WERI-Rb-1 (cell line): ENCODE measurements around the gene CTF1.
A peak's percentile ranks its signal among the peaks of the same experiment; 100 is the strongest.

Source experiments
- DNase-seq: peaks from one replicate; pipeline ENCODE4 v3.0.0-alpha.2; 2020
- H3K27ac ChIP-seq: fragments of 250-450 bp; sonication (Bioruptor Pico); 2 replicates; pipeline ENCODE4 v1.5.1; 2020; ENCODE audit warnings: mild to moderate bottlenecking, moderate library complexity
- H3K27me3 ChIP-seq: fragments of 250-450 bp; sonication (Bioruptor Pico); 2 replicates; pipeline ENCODE4 v1.5.1; 2021; ENCODE audit warnings: mild to moderate bottlenecking, low read depth, moderate library complexity; ENCODE audit not compliant: insufficient read depth, severe bottlenecking
- H3K36me3 ChIP-seq: fragments of 250-450 bp; sonication (Bioruptor Pico); 2 replicates; pipeline ENCODE4 v1.5.1; 2020; ENCODE audit warnings: mild to moderate bottlenecking, moderate library complexity
- H3K4me3 ChIP-seq: 2 replicates; pipeline ENCODE4 v1.5.1; 2011; ENCODE audit warnings: low read depth, mild to moderate bottlenecking, control low read depth, low read length
- H3K9me3 ChIP-seq: fragments of 250-450 bp; sonication (Bioruptor Pico); 2 replicates; pipeline ENCODE4 v1.5.1; 2021; ENCODE audit warnings: mild to moderate bottlenecking, moderate library complexity; ENCODE audit not compliant: severe bottlenecking
- TF ChIP-seq, protein P1 (sequence below): IDR thresholded peaks from 2 replicates; pipeline ENCODE4 v1.5.1; 2011; ENCODE audit warnings: low read depth, mild to moderate bottlenecking, control low read depth, inconsistent platforms, low read length

Gene CTF1

GRCh38 chr16:30912794-30913412 is 16.5 kb downstream of the CTF1 start:
- no peak for DNase-seq
- Histone ChIP-seq H3K36me3 (no peaks in the 10 kb centered on the region), H3K27ac (no peak overlapping the region), H3K4me3 (no peak overlapping the region), H3K27me3 (no peaks in the 10 kb centered on the region), H3K9me3 (no peaks in the 10 kb centered on the region)
- TF ChIP-seq, protein P1, sequence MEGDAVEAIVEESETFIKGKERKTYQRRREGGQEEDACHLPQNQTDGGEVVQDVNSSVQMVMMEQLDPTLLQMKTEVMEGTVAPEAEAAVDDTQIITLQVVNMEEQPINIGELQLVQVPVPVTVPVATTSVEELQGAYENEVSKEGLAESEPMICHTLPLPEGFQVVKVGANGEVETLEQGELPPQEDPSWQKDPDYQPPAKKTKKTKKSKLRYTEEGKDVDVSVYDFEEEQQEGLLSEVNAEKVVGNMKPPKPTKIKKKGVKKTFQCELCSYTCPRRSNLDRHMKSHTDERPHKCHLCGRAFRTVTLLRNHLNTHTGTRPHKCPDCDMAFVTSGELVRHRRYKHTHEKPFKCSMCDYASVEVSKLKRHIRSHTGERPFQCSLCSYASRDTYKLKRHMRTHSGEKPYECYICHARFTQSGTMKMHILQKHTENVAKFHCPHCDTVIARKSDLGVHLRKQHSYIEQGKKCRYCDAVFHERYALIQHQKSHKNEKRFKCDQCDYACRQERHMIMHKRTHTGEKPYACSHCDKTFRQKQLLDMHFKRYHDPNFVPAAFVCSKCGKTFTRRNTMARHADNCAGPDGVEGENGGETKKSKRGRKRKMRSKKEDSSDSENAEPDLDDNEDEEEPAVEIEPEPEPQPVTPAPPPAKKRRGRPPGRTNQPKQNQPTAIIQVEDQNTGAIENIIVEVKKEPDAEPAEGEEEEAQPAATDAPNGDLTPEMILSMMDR, result no peak

DNA sequence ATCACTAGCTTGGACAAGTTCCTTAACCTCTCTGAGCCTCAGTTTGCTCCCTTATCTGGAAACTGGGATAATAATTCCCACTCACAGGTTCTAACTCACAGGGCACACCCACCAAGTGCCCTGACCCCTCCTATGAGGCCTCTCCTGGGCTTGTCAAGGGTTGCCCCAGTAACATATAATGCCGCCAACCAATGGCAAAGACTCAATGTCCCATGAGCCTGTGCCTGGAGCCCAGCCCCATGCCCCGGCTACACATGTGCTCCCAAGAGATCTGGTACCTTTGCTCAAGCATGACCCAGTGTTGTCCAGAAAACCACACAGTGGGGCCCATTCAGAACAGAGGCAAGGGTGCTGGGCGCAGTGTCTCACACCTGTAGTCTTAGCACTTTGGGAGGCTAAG is 18.4 kb downstream of the CTF1 start:
- no peak overlapping the region for H3K4me3 ChIP-seq
- H3K9me3 ChIP-seq, result no peaks in the 10 kb centered on the region
- no peaks in the 10 kb centered on the region for H3K27me3 ChIP-seq
- no peak overlapping the region for H3K27ac ChIP-seq
- TF ChIP-seq, protein P1, result no peak
- no peak for DNase-seq
- H3K36me3 ChIP-seq, result no peaks in the 10 kb centered on the region

GRCh38 chr16:30918614-30919013 is 22.2 kb downstream of the CTF1 start:
- Histone ChIP-seq H3K4me3 (no peak overlapping the region), H3K36me3 (no peaks in the 10 kb centered on the region; the same call in 1 of the 2 replicates), H3K27me3 (no peaks in the 10 kb centered on the region), H3K27ac (no peak overlapping the region), H3K9me3 (no peaks in the 10 kb centered on the region)
- TF ChIP-seq, protein P1, result no peak
- DNase-seq, result no peak

DNA sequence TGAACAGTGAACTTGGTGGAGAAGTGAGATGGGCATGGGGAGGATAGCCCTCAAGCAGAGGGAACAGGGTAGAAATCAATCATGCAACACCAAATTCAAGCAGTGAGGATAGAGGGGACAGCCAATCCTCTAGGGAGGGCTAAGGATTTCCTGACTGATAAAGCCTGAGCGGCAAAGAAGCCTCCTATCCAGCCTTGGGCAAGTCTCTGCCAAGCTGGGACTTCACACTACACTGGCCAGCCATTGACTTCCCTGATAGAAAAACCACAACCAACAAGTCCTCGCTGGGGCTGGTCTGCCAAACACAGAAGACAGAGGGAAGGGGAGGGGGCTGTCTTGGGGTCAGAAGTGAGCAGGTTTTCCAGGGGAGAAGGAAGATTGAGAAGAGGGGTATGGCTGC is 24.5 kb downstream of the CTF1 start:
- Histone ChIP-seq H3K9me3 (no peaks in the 10 kb centered on the region), H3K4me3 (no peak overlapping the region), H3K27me3 (no peaks in the 10 kb centered on the region), H3K27ac (no peak overlapping the region), H3K36me3 (peaks cover 2% of the 10 kb centered on the region)
- DNase-seq, result no peak
- TF ChIP-seq, protein P1, result no peak

DNA sequence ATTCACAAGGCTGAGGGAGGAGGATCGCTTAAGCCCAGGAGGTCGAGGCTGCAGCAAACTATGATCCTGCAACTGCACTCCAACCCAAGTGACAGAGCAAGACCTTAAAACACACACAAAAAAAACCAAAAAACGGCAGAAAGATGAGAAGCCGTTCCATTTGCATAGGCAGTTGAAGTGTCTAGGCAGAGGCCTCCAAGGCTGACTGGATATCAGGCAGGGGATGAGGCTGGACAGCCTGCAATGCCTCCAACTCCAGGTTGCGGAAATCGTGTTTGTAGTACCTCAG is 25.0 kb downstream of the CTF1 start:
- Histone ChIP-seq H3K36me3 (peaks cover 7% of the 10 kb centered on the region), H3K27me3 (no peaks in the 10 kb centered on the region), H3K27ac (no peak overlapping the region), H3K9me3 (no peaks in the 10 kb centered on the region), H3K4me3 (no peak overlapping the region)
- TF ChIP-seq, protein P1, result no peak
- no peak for DNase-seq

DNA sequence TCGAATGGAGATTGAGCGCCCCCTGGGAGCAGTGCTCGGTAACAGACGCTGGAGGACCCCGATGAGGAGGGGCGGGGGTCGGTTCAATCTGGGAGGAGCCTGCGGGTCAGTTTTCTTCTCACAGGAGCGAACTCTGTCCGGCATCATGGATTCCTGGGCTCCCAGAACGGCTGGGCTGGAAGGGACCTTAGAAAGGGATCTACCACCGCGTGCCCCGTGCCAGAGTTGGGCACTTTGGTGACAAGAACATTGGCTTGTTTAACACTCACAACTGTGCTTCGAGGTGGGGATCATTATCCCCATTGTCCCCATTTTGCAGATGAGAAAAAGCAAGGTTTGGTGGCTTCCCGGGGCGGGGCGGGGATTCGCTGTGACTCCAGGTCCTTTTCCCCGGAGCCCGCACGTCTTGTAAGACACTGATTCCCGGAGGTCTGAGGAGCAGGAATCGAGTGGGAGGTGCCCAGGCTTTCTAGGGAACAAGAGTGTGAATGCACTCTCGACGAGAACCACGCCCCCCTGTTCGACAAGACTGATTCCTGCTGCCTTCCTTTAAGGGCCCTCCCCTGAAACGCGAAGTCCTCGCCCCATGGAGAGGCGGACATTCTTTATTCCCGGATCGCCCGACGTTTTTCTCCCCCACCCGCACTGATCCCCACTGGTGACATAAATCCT is 25.5 kb downstream of the CTF1 start:
- peaks cover 7% of the 10 kb centered on the region for H3K36me3 ChIP-seq
- H3K27me3 ChIP-seq, result no peaks in the 10 kb centered on the region
- TF ChIP-seq, protein P1, result peak; percentile 89
- peak overlapping the region; percentile 91 for H3K4me3 ChIP-seq
- peak overlapping the region; percentile 97 for H3K27ac ChIP-seq
- DNase-seq, result peak; percentile 93
- no peaks in the 10 kb centered on the region for H3K9me3 ChIP-seq
